Measurements from ENCODE around the gene SMNDC1. TPM values are rescaled to one million over a fixed set of nuclear protein-coding genes. Genes with fewer than 3 reads are reported as not detected.
"Not testable (repeated sequence)": the region's sequence is repeated elsewhere in the genome, so short reads cannot be mapped to it uniquely, and the experiment has no call there.

SMNDC1 gene
- polyA plus RNA-seq, 3 donors from 2014 or later: 12.3 to 26.4 (median 16.3) TPM

DNA sequence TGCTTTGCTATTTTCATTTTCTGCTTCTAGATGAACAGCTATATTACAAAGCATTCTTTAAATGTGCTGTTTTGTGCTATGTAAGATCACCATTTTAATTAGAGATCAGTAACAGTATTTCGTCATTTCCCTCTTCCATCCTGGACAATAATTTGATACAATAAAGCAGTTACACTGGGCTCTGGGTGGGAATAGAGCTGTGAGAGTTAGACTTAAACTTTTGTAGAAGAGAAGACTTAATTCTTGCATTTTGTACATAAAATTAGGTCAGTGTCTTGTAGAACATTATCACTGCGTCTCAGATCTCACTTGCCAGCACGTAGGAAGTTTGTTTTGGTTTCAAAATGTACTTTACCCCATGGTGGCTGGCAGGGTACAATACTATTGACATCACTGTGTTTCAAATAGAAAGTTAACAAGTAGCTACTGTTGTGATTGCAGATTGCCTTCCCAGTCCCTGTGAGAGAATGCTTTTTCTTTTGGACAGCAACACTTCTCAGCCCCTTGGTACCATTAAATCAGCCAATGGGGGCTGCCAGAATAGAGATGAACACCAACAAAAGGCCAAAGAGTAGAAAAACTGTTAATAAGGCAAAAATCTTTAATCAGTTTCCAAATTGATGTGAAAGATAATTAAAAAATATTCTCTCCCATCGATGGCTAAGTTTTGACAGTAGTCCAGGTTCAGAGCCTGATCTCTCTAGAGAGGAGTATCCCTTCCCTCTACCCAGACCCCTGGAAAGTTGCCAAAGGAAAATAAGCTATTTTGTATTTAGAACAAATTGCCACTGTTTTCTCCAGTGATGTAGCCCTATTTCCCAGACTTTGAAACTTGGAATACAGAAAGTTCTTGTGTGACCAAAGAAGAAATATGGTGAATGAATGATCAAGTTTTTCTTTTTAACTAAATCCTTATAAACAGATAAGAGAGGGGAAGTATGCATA is 35.1 kb downstream of the SMNDC1 start:
- Mint-ChIP-seq H3K4me1 (peaks cover 16 to 21% of the 10 kb centered on the region in 2 donors), H3K9me3 (no peaks in the 10 kb centered on the region), H3K36me3 (peaks cover 0 to 3% (median 0%) of the 10 kb centered on the region in 3 donors), H3K4me3 (peak overlapping the region; percentile 23 to 89 (median 70)), H3K27ac (peak overlapping the region in 4 of 6 donors; percentile 7 to 87 (median 86)), H3K27me3 (ENCODE audit: low read depth in 3 of 3) (peaks cover 4 to 12% (median 5%) of the 10 kb centered on the region in 3 donors)
- peak in 1 of 3 donors; percentile 28 for DNase-seq

DNA sequence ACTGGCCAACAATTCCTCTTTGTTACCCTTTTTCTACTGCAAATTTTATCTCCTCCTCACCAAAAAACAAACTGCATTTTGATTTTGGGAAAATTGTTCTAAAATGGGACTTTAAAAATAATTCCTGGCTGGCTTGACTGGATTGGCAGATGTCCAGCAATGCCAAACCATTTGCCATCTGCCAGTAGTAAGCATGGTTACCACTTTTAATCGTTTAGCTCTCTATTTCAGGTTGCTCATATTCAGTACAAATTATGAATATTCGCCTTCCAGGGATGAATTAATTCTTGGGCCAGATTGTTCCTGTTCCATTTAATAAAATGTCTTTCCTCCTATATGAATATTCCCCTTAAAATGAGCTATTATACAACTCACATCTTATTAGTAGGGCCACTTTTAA is 35.7 kb downstream of the SMNDC1 start:
- no peak for DNase-seq
- no peaks in the 10 kb centered on the region for H3K9me3 Mint-ChIP-seq
- peaks cover 0 to 3% (median 0%) of the 10 kb centered on the region in 3 donors for H3K36me3 Mint-ChIP-seq
- peak overlapping the region in 3 of 6 donors; percentile 7 to 87 (median 85) for H3K27ac Mint-ChIP-seq
- H3K4me1 Mint-ChIP-seq: peaks cover 16 to 21% of the 10 kb centered on the region in 2 donors
- peaks cover 4 to 12% (median 5%) of the 10 kb centered on the region in 3 donors for H3K27me3 Mint-ChIP-seq (ENCODE audit: low read depth in 3 of 3)
- H3K4me3 Mint-ChIP-seq: peak overlapping the region in 3 of 5 donors; percentile 23 to 89 (median 55)

DNA sequence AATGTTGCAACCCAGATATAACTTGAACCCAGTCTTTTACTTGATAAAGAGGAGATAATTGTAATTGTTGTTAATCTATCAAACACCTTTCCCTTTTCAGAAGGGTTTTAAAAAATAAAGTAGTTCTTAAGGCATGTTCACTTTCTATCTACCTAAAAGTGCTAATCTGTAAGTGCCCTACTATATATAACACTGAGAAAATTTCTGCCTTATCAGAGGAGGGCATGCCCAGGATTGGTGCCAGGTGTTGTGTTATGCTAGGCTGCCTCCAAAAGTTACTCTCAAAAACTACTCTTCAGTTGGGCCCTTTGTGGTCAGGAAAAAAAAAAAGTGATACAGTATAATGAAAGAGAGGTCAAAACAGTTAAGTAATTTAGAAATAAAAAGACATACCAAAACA is 36.3 kb downstream of the SMNDC1 start:
- Mint-ChIP-seq H3K27ac (no peak overlapping the region), H3K4me3 (peak overlapping the region in 1 of 5 donors; percentile 39), H3K9me3 (no peaks in the 10 kb centered on the region), H3K36me3 (peaks cover 0 to 3% (median 0%) of the 10 kb centered on the region in 3 donors), H3K4me1 (peaks cover 13 to 17% of the 10 kb centered on the region in 2 donors), H3K27me3 (ENCODE audit: low read depth in 3 of 3) (peaks cover 4 to 12% (median 5%) of the 10 kb centered on the region in 3 donors)
- DNase-seq: no peak

DNA sequence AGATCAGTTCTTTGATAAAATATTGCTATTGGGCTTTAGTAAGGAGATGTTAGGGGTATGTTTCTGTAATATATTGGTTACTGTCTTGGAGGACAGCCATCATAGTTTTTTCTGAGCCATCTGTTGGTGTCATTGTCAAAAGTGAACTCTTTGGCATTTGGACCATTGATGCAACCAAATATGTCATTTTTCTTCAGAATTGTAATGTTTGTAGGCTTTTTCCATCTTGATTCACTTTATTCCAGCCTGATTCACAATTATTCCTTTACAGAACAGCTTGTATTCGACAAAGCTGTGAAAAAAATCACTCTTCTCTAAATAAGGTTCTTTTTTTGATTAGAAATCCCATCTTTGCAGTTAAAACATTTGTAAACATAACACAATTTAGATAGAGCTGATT is 37.4 kb downstream of the SMNDC1 start:
- peaks cover 9 to 12% of the 10 kb centered on the region in 2 donors for H3K4me1 Mint-ChIP-seq
- H3K36me3 Mint-ChIP-seq: peaks cover 0 to 3% (median 0%) of the 10 kb centered on the region in 3 donors
- no peak overlapping the region for H3K27ac Mint-ChIP-seq
- no peak overlapping the region for H3K4me3 Mint-ChIP-seq
- no peaks in the 10 kb centered on the region for H3K9me3 Mint-ChIP-seq
- peaks cover 4 to 12% (median 11%) of the 10 kb centered on the region in 3 donors for H3K27me3 Mint-ChIP-seq (ENCODE audit: low read depth in 3 of 3)
- no peak for DNase-seq

DNA sequence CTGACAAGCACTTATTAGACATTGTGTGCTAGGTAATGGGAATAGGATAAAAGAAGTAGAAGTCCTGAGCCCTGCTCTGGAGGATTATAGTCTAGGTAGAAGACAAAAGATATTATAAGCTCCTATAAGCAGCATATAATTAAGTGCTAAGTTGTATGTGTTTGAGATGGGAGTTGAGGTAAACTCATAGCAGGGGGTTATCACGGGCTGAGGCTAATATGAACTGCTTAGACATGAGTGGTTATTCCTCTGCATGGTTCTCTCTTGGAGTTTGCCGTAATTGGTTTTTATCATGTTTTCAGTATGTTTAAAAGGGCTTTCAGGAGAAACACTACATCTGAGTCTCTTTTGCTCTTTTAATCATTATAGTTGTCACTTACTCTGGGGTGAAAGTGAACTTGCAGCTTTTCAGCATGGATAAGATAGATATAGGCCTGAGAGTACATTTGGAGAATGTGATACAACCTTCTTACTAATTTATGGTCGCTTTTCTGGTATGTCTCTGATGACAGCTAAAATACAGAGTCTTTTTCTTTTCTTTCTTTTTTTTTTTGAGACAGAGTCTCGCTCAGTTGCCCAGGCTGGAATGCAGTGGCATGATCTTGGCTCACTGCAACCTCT is 39.0 kb downstream of the SMNDC1 start:
- DNase-seq: no peak
- Mint-ChIP-seq H3K27ac (no peak overlapping the region), H3K9me3 (no peaks in the 10 kb centered on the region), H3K4me1 (peaks cover 9 to 12% of the 10 kb centered on the region in 2 donors), H3K4me3 (no peak overlapping the region), H3K36me3 (peaks cover 0 to 3% (median 0%) of the 10 kb centered on the region in 3 donors), H3K27me3 (ENCODE audit: low read depth in 3 of 3) (peaks cover 0 to 11% (median 11%) of the 10 kb centered on the region in 3 donors)

DNA sequence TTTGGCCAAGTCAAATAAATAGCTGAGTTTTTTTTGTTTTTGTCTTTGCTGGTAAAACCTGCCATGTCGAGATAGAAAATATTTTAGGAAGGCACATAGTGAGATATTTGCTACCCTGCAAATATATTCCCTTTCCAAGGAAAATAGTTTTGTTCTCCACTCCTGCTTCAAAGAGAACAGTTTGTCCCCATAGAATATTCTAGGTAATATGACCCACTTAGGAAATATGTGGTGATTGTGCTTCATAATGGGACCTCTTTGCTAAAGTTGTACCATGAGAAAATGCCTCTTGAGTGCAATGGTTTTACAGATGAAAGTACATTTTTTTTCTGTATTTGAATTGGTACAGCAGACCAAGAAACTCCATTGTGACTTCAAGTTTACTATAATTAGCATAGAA is 41.6 kb downstream of the SMNDC1 start:
- Mint-ChIP-seq H3K27ac (no peak overlapping the region), H3K36me3 (peaks cover 0 to 3% (median 0%) of the 10 kb centered on the region in 3 donors), H3K4me1 (no peaks in the 10 kb centered on the region), H3K27me3 (ENCODE audit: low read depth in 3 of 3) (peaks cover 0 to 12% (median 8%) of the 10 kb centered on the region in 3 donors), H3K9me3 (no peaks in the 10 kb centered on the region), H3K4me3 (no peak overlapping the region)
- no peak for DNase-seq

GRCh38 chr10:110260746-110261477 is 43.8 kb downstream of the SMNDC1 start:
- Mint-ChIP-seq H3K4me3 (no peak overlapping the region), H3K27ac (no peak overlapping the region), H3K4me1 (no peaks in the 10 kb centered on the region), H3K27me3 (ENCODE audit: low read depth in 3 of 3) (peaks cover 0 to 13% (median 8%) of the 10 kb centered on the region in 3 donors), H3K9me3 (peaks cover 0 to under 1% (median 0%) of the 10 kb centered on the region in 6 donors), H3K36me3 (peaks cover 0 to 6% (median 4%) of the 10 kb centered on the region in 3 donors)
- no peak for DNase-seq

DNA sequence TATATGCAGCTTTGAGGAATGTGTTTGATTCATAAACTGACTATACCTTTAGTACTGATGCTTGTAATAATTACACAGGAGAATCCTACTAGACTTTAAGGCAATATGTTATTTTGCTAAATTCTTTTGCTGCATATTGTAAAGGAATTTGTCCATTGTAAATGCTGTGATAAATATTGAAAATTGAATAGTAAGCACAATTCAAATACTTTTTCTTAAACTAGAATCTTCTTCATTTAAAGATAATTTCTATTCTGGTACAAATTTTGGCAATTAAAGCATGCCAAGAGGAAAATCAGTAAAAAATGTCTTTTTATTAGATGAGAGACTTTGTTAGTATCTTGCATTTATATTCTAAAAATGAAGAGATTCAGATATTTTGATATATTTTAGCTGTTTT is 45.4 kb downstream of the SMNDC1 start:
- DNase-seq: no peak
- H3K36me3 Mint-ChIP-seq: peaks cover 0 to 6% (median 4%) of the 10 kb centered on the region in 3 donors
- H3K4me3 Mint-ChIP-seq: no peak overlapping the region
- H3K27ac Mint-ChIP-seq: no peak overlapping the region
- peaks cover 0 to 8% (median 5%) of the 10 kb centered on the region in 3 donors for H3K27me3 Mint-ChIP-seq (ENCODE audit: low read depth in 3 of 3)
- peaks cover 0 to 2% (median 0%) of the 10 kb centered on the region in 6 donors for H3K9me3 Mint-ChIP-seq
- peaks cover 6% of the 10 kb centered on the region in 2 donors for H3K4me1 Mint-ChIP-seq

GRCh38 chr10:110258542-110258941 is 46.2 kb downstream of the SMNDC1 start:
- peaks cover 2 to 8% (median 5%) of the 10 kb centered on the region in 3 donors for H3K27me3 Mint-ChIP-seq (ENCODE audit: low read depth in 3 of 3)
- no peak overlapping the region for H3K4me3 Mint-ChIP-seq
- no peak for DNase-seq
- peaks cover 0 to 2% (median 0%) of the 10 kb centered on the region in 6 donors for H3K9me3 Mint-ChIP-seq
- H3K27ac Mint-ChIP-seq: no peak overlapping the region
- peaks cover 0 to 6% (median 4%) of the 10 kb centered on the region in 3 donors for H3K36me3 Mint-ChIP-seq
- H3K4me1 Mint-ChIP-seq: peaks cover 7 to 8% of the 10 kb centered on the region in 2 donors

GRCh38 chr10:110254467-110254866 is 50.3 kb downstream of the SMNDC1 start:
- H3K9me3 Mint-ChIP-seq: peaks cover 0 to 2% (median 0%) of the 10 kb centered on the region in 6 donors
- peaks cover 7 to 8% of the 10 kb centered on the region in 2 donors for H3K4me1 Mint-ChIP-seq
- H3K4me3 Mint-ChIP-seq: peak overlapping the region in 2 of 5 donors; percentile 43 to 73
- H3K36me3 Mint-ChIP-seq: peaks cover 0 to 6% (median 4%) of the 10 kb centered on the region in 3 donors
- DNase-seq: no peak
- H3K27ac Mint-ChIP-seq: peak overlapping the region in 2 of 6 donors; percentile 61 to 67
- peaks cover 0 to 5% (median 2%) of the 10 kb centered on the region in 3 donors for H3K27me3 Mint-ChIP-seq (ENCODE audit: low read depth in 3 of 3)

- DNase-seq: no peak
- peaks cover 0 to 5% (median 4%) of the 10 kb centered on the region in 3 donors for H3K36me3 Mint-ChIP-seq
- peaks cover 2 to 5% (median 3%) of the 10 kb centered on the region in 3 donors for H3K27me3 Mint-ChIP-seq (ENCODE audit: low read depth in 3 of 3)
- H3K4me3 Mint-ChIP-seq: no peak overlapping the region
- peaks cover 7 to 8% of the 10 kb centered on the region in 2 donors for H3K4me1 Mint-ChIP-seq
- H3K9me3 Mint-ChIP-seq: peaks cover 0 to 2% (median 0%) of the 10 kb centered on the region in 6 donors
- H3K27ac Mint-ChIP-seq: no peak overlapping the region
Observed at GRCh38 chr10:110252151-110252550, 52.6 kb downstream of the SMNDC1 start.

DNA sequence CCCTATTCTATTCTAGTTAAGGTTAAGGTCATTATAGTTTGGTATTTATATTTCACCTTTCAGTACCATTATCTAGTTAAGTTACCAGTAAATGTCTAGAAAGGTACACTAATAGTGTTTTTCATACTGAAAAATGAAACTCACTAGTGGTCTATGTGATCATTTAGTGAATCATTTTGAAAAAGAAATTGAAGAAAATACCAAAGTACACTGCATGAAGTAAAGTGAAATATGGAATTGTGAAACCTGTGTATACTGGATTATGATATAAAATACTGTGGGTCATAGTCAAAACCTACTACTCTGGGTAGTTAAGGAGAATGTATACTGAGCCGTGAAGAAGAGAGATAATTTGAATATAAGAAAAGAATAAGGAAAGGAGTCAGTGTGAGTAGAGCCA is 53.3 kb downstream of the SMNDC1 start:
- not testable (repeated sequence) for DNase-seq; H3K4me1 Mint-ChIP-seq; H3K27me3 Mint-ChIP-seq (ENCODE audit: low read depth in 3 of 3); H3K36me3 Mint-ChIP-seq; H3K9me3 Mint-ChIP-seq; H3K4me3 Mint-ChIP-seq
- peak overlapping the region in 2 of 6 donors; percentile 33 to 34 for H3K27ac Mint-ChIP-seq

- H3K4me3 Mint-ChIP-seq; DNase-seq; H3K27me3 Mint-ChIP-seq (ENCODE audit: low read depth in 3 of 3); H3K9me3 Mint-ChIP-seq; H3K27ac Mint-ChIP-seq; H3K4me1 Mint-ChIP-seq: not testable (repeated sequence)
- H3K36me3 Mint-ChIP-seq: peaks cover 6 to 11% (median 7%) of the 10 kb centered on the region in 3 donors
Observed at GRCh38 chr10:110249489-110249888, 55.2 kb downstream of the SMNDC1 start.
